GM15510 (cell line): Measurements from ENCODE around the gene GAPT.

Source experiments
- POLR2A ChIP-seq: IDR thresholded peaks from 3 replicates; pipeline ENCODE4 v1.6.1; 2011; ENCODE audit warnings: borderline replicate concordance; ENCODE audit not compliant: insufficient read length; ENCODE audit errors: extremely low read depth

Gene GAPT

DNA sequence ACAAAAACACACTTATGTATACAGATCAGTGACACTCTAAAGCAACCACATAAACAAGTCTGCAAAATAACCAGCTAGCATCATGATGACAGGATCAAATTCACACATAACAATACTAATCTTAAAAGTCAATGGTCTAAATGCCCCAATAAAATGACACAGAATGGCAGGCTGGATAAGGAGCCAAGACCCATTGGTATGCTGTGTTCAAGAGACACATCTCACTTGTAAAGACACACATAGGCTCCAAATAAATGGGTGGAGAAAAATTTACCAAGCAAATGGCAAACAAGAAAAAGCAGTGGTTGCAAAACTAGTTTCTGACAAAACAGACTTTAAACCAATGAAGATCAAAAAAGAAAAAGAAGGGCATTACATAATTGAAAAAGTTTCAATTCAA, 26.0 kb downstream of the GAPT start:
- no peak for TF ChIP-seq POLR2A

GRCh38 chr5:58523956-58524355, 32.7 kb downstream of the GAPT start:
- TF ChIP-seq POLR2A: no peak

GRCh38 chr5:58524571-58524970, 33.3 kb downstream of the GAPT start:
- TF ChIP-seq POLR2A: no peak

GRCh38 chr5:58530942-58531490, 39.8 kb downstream of the GAPT start:
- no peak for TF ChIP-seq POLR2A

GRCh38 chr5:58542709-58543108, 51.5 kb downstream of the GAPT start:
- no peak for TF ChIP-seq POLR2A

GRCh38 chr5:58543723-58544122, 52.5 kb downstream of the GAPT start:
- no peak for TF ChIP-seq POLR2A

GRCh38 chr5:58544195-58544594, 53.0 kb downstream of the GAPT start:
- no peak for TF ChIP-seq POLR2A

DNA sequence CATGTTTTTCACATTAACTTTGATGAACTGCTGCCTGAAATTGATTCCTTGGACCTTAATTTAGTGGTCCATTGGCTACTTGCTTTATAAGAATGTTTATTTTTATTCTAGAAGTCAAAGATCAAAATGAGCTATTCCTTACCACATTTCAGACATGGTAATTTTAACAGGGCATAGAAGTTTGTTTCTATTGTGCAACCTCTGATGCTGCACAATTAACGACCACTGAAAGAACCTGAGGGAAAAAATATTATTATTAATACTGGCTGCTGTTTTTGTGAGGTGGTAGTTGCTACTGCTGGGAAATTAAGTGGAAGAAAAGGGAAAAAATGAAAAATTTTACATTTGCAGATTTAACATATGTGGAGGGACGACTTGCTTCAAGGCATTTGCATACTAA, 53.7 kb downstream of the GAPT start:
- TF ChIP-seq POLR2A: no peak

- no peak for TF ChIP-seq POLR2A
Measured at GRCh38 chr5:58545912-58546311, 54.7 kb downstream of the GAPT start.
